Activated CD4-positive, alpha-beta memory T cell treated with anti-CD3 and anti-CD28 coated beads, Interleukin-2, amount 10 ng/mL, durations not matched to agents 7 days and 5 days (primary cell): ENCODE data around the gene NAPSA. TPM values are rescaled to one million over a fixed set of nuclear protein-coding genes. Genes with fewer than 3 reads are reported as not detected.

ENCODE experiments used
- CTCF ChIA-PET: fragments of 350-600 bp; sonication (Branson Sonifier 250); formaldehyde crosslinking; loops from one replicate; lab custom pipeline; 2021; ENCODE audit warnings: antibody characterized with exemption, inconsistent platforms; lab: Charles Lee
- POLR2A ChIA-PET: fragments of 350-600 bp; sonication (Branson Sonifier 250); formaldehyde crosslinking; loops from one replicate; lab custom pipeline; 2021; ENCODE audit warnings: antibody characterized with exemption; lab: Charles Lee
- DNase-seq: peaks from one replicate; pipeline ENCODE4 v3.0.0-alpha.2; 2020
- H3K27ac Mint-ChIP-seq: one replicate; pipeline ENCODE4 v1.8.0; 2021; ENCODE audit warnings: mild to moderate bottlenecking, mixed read lengths
- H3K27me3 Mint-ChIP-seq: one replicate; pipeline ENCODE4 v1.8.0; 2021; ENCODE audit warnings: mixed read lengths
- H3K36me3 Mint-ChIP-seq: one replicate; pipeline ENCODE4 v1.8.0; 2021; ENCODE audit warnings: low read depth, mixed read lengths
- H3K4me1 Mint-ChIP-seq: one replicate; pipeline ENCODE4 v1.8.0; 2021; ENCODE audit warnings: mixed read lengths
- H3K4me3 Mint-ChIP-seq: one replicate; pipeline ENCODE4 v1.8.0; 2021; ENCODE audit warnings: mild to moderate bottlenecking, mixed read lengths
- H3K9me3 Mint-ChIP-seq: one replicate; pipeline ENCODE4 v1.8.0; 2021; ENCODE audit warnings: mixed read lengths
- total RNA-seq, 2 experiments: library from RNA; stranded (reverse); gene quantifications; one replicate each; pipeline ENCODE4 v1.2.3, GENCODE V29; 2021

The NAPSA gene
- total RNA-seq, 2 experiments from 2014 or later: 3.2 to 3.9 TPM

DNA sequence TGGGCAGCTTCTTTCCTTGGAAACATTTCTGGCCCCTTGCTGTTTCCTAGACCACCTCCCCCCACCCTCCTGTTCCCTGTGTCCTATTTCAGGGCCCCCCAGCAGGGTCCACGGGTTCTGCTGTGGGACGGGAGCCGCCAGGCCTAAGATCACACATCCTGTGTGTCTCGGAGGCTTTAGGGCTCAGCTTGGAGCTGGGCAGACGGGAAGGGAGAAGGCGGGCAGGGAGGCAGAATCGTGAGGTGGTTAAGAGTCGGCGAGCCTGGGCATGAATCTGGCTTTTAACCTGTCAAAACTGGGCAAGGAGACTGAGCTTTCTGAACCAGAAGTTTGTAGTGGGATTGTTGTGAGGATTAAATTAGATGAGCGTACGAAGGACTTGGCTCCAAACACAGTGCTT lies 41.1 kb downstream of the NAPSA start:
- no peak overlapping the region for H3K4me3 Mint-ChIP-seq
- H3K27ac Mint-ChIP-seq: no peak overlapping the region
- peaks cover 18% of the 10 kb centered on the region for H3K27me3 Mint-ChIP-seq
- no peaks in the 10 kb centered on the region for H3K9me3 Mint-ChIP-seq
- ChIA-PET POLR2A (no interaction called here), CTCF (interaction anchor here (0.6 kb wide), 1 partner anchor 43 kb away, joined by 3 read pairs; no protein-coding TSS in a partner anchor)
- peaks cover 12% of the 10 kb centered on the region for H3K36me3 Mint-ChIP-seq
- peaks cover 29% of the 10 kb centered on the region for H3K4me1 Mint-ChIP-seq
- no peak for DNase-seq

DNA sequence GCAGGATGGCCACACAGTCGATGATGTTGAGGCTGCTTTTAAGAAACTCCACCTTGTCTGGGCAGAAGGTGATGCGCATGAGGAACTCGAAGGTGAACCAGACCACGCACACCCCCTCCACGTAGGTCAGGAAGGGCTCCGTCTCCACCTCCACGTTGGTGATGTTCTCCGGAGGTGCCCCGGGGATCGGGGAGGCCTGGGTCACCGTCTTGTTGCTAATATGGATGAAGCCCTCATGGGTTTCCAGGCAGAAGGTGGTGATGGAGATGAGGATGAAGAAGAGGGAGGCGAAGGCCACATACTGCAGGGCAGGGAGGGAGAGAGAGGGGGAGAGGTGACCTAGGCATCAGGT lies 41.7 kb downstream of the NAPSA start:
- H3K4me3 Mint-ChIP-seq: no peak overlapping the region
- peaks cover 11% of the 10 kb centered on the region for H3K36me3 Mint-ChIP-seq
- no peak for DNase-seq
- peaks cover 17% of the 10 kb centered on the region for H3K27me3 Mint-ChIP-seq
- POLR2A ChIA-PET: no interaction called here
- H3K27ac Mint-ChIP-seq: no peak overlapping the region
- H3K4me1 Mint-ChIP-seq: peaks cover 27% of the 10 kb centered on the region
- CTCF ChIA-PET: no interaction called here
- H3K9me3 Mint-ChIP-seq: no peaks in the 10 kb centered on the region

DNA sequence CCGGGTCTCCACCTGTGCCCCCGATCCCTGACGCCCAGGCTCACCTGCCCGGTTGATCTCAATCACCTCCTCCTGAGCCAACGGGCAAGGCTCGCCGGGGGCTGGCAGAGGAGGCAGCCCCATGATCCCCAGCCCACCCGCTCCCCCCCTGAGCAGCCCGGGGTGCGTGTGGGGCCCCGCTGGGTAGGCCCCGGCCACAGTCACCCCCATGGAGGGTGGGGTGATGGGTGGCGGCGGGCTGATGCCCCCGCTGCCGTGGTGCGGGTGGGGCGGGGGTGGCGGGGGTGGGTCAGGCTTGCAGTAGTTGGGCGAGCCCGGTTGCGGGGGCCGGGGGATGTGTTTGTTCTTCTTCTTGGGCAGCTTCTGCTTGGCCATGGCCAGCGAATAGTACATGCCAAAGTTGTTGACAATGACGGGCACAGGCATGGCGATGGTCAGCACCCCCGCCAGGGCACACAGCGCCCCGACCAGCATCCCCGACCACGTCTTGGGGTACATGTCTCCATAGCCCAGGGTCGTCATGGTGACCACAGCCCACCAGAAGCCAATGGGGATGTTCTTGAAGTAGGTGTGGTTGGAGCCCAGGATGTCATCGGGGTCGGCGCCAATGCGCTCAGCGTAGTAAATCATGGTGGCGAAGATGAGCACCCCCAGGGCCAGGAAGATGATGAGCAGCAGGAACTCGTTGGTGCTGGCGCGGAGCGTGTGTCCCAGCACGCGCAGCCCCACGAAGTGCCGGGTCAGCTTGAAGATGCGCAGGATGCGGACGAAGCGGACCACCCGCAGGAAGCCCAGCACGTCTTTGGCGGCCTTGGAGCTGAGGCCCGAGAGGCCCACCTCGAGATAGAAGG lies 42.3 kb downstream of the NAPSA start:
- no peaks in the 10 kb centered on the region for H3K9me3 Mint-ChIP-seq
- H3K27ac Mint-ChIP-seq: no peak overlapping the region
- no peak for DNase-seq
- peaks cover 27% of the 10 kb centered on the region for H3K4me1 Mint-ChIP-seq
- ChIA-PET CTCF (no interaction called here), POLR2A (no interaction called here)
- H3K36me3 Mint-ChIP-seq: peaks cover 11% of the 10 kb centered on the region
- no peak overlapping the region for H3K4me3 Mint-ChIP-seq
- H3K27me3 Mint-ChIP-seq: peaks cover 17% of the 10 kb centered on the region

DNA sequence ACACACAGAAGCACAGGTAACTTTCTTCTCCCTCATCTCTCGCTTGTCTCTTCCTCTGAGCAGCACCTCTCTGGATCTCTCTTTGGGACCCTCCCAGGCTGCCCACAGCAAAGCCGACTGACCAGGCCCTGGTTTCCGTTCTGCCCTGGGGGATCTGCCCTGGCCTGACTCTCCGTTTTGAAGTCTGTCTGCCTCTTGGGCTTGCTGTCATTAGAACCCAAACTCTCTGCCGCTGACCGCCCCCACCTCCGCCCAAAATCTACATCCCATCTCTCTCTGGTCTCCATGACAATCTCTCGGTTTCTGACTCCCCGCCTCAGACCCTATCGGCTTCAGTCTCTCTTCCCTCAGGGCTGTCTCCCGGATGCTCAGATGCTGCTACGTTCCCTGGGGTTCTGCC lies 43.2 kb downstream of the NAPSA start:
- no peaks in the 10 kb centered on the region for H3K9me3 Mint-ChIP-seq
- H3K4me1 Mint-ChIP-seq: peaks cover 21% of the 10 kb centered on the region
- no peak overlapping the region for H3K4me3 Mint-ChIP-seq
- no peak for DNase-seq
- H3K27me3 Mint-ChIP-seq: peaks cover 14% of the 10 kb centered on the region
- H3K36me3 Mint-ChIP-seq: peaks cover 5% of the 10 kb centered on the region
- H3K27ac Mint-ChIP-seq: no peak overlapping the region
- POLR2A ChIA-PET: no interaction called here
- CTCF ChIA-PET: no interaction called here

DNA sequence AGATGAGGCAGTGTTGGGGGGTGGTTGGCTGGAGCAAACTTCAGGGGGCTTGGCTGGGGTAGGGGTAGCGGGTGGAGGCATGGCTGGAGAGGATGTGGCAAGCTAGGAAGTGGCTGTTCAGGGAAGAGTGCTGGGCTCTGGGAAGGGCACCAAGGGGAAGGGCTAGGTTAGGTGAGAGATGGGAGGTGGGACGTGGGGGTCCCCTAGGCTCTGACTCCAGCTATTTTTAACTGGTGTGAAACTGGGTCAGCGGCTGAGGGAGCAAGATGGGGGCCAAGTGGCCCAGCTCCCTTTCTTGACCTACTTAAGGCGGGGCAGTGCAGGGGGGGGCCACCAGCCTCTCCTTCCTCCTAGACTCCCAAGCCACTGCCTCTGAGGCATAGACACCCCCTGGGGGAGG lies 43.6 kb downstream of the NAPSA start:
- ChIA-PET POLR2A (no interaction called here), CTCF (no interaction called here)
- H3K27ac Mint-ChIP-seq: no peak overlapping the region
- no peak overlapping the region for H3K4me3 Mint-ChIP-seq
- no peak for DNase-seq
- peaks cover 10% of the 10 kb centered on the region for H3K27me3 Mint-ChIP-seq
- H3K36me3 Mint-ChIP-seq: peaks cover 1% of the 10 kb centered on the region
- H3K9me3 Mint-ChIP-seq: no peaks in the 10 kb centered on the region
- peaks cover 17% of the 10 kb centered on the region for H3K4me1 Mint-ChIP-seq

DNA sequence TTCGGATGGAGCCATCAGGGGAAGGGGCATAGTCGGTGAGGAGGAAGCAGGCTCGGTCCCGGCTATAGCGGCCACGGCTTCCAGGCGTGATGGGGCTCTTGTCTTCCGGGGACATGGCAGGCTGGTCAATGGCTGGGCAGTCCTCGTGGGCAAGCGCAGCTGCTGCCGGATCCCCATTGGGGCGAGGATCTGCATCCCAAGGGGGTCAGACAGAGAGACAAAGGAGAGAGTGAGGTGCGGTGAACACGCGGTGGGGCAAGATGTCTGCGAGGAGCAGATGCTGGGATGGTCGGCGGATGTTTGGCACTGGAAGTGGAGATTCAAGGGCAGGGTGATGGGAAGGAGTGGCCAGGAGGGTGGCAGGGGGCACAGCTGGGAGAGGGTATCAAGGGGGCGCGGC lies 44.8 kb downstream of the NAPSA start:
- DNase-seq: no peak
- Mint-ChIP-seq H3K4me3 (no peak overlapping the region), H3K9me3 (no peaks in the 10 kb centered on the region), H3K27me3 (peaks cover 13% of the 10 kb centered on the region), H3K4me1 (peaks cover 11% of the 10 kb centered on the region), H3K36me3 (no peaks in the 10 kb centered on the region), H3K27ac (no peak overlapping the region)
- POLR2A ChIA-PET: no interaction called here
- CTCF ChIA-PET: no interaction called here

DNA sequence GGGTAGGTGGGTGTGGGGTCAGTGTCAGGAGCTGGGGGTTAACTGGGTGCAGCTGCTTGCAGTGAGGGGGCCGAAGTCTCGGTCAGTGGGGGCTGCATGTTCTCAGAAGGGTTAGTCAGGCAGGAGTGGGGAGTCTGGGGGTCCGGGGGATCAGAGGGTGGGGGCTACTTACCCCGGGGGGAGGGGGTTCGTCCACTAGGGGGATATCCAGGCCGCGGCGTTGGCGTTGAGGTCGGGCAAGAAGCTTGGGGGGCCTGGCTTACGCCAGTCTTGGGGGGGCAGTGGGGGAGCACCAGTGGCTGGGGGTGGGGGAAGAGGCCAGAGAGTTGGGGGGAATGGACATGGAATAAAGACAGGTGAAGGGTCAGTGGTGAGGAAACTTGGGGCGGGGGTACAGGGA lies 45.4 kb downstream of the NAPSA start:
- no peaks in the 10 kb centered on the region for H3K36me3 Mint-ChIP-seq
- CTCF ChIA-PET: no interaction called here
- no peak overlapping the region for H3K27ac Mint-ChIP-seq
- H3K4me3 Mint-ChIP-seq: no peak overlapping the region
- DNase-seq: no peak
- POLR2A ChIA-PET: no interaction called here
- no peaks in the 10 kb centered on the region for H3K9me3 Mint-ChIP-seq
- peaks cover 14% of the 10 kb centered on the region for H3K27me3 Mint-ChIP-seq
- peaks cover 11% of the 10 kb centered on the region for H3K4me1 Mint-ChIP-seq

DNA sequence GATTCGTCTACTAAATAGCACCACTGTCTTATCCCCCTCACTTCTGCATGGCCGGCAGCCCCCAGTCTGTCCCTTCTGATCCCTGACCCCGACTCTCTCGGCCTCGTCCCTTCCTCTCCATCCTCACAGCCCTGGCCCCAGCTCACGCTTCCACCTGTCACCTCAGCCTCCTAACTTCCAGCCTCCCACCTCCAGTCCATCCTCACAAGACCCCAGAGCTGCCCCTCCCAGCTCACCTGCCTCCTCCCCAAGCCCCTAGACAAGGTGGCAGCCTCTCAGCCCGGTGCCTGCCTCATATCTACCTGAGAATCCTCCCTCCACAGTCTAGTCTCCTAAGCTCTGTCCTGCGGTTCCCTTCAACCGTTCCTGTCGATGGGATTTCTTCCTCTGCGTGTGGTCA lies 46.3 kb downstream of the NAPSA start:
- DNase-seq: no peak
- Mint-ChIP-seq H3K27me3 (peaks cover 20% of the 10 kb centered on the region), H3K4me3 (no peak overlapping the region), H3K27ac (no peak overlapping the region), H3K36me3 (no peaks in the 10 kb centered on the region), H3K9me3 (no peaks in the 10 kb centered on the region), H3K4me1 (peaks cover 7% of the 10 kb centered on the region)
- POLR2A ChIA-PET: no interaction called here
- CTCF ChIA-PET: no interaction called here

DNA sequence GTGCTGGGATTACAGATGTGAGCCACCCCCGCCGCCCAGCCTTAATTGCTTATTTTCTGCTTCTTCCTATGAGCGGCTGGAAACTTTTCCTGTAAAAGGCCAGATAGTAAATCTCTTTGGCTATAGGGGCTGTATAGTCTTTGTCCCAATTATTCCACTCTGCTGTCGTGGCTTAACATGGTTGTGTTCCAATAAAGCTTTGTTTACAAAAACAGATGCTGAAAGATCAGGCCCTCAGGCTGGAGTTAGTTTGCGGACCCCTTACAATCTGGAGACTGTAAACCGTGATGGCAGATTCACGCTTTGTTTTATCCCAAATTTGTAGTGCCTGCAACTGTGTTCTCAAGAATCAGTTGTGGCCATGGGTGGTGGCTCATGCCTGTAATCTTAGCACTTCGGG lies 47.0 kb downstream of the NAPSA start:
- Mint-ChIP-seq H3K4me3 (no peak overlapping the region), H3K4me1 (peaks cover 9% of the 10 kb centered on the region), H3K9me3 (no peaks in the 10 kb centered on the region), H3K27me3 (peaks cover 27% of the 10 kb centered on the region), H3K27ac (no peak overlapping the region), H3K36me3 (no peaks in the 10 kb centered on the region)
- ChIA-PET POLR2A (no interaction called here), CTCF (no interaction called here)
- no peak for DNase-seq

DNA sequence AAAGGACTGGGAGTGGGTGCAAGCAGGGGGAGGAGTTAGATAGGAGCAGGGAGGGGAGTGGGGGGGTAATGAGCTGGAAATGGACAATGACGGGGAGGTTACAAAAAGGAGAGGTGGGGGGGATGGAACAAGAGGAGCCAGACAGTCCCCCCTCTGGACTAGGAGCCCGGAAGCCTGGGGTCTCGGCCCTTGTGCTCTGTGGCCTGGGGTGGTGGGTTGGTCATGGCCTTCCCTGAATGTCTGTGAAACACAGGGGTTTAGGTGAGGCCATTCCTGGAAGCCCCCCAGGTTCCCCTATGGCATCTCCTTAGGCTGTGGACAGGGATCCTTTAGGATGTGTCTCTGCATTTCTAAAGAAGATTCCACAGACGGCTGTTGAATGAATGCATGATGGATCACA lies 48.3 kb downstream of the NAPSA start:
- peaks cover 38% of the 10 kb centered on the region for H3K27me3 Mint-ChIP-seq
- CTCF ChIA-PET: no interaction called here
- no peaks in the 10 kb centered on the region for H3K9me3 Mint-ChIP-seq
- peaks cover 9% of the 10 kb centered on the region for H3K4me1 Mint-ChIP-seq
- no peaks in the 10 kb centered on the region for H3K36me3 Mint-ChIP-seq
- no peak for DNase-seq
- H3K4me3 Mint-ChIP-seq: no peak overlapping the region
- POLR2A ChIA-PET: interaction anchor here (1.3 kb wide), 1 partner anchor 12 kb away, joined by 4 read pairs; the partner anchor contains the start of gene KCNC3
- no peak overlapping the region for H3K27ac Mint-ChIP-seq

DNA sequence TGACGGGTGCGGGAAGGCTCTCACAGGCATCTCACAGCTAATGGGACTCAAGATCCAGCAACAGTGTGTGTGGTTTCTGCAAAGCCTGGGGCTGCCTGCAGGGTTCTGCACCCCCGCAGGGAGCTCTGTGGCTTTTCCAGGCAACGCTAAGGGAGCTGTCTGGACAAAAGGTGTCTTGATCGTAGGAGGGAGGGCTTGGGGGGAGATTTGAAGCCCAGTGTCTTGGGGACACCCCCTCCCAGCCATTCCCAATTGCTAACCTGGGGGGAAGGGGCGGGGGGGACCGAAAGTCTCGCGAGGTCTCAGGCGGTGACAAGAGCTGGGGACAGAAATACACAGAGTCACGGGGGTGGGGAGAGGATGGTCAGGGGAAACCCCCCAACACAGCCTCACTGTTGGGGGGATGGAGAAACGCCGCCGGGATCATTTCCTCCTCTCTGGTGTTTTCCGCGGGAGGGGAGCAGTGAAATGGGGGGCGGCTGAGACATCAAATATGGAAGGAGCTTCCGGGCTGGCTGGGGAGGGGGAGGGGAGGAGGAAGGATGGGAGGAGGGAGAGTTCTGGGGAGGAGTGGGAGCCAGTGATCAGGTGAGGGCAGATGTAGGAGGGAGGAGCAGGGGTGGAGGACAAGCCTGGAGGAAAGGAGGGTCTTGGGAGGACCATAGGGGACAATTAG lies 49.5 kb downstream of the NAPSA start:
- no peak overlapping the region for H3K27ac Mint-ChIP-seq
- ChIA-PET POLR2A (interaction anchor here (1.3 kb wide), 1 partner anchor 13 kb away, joined by 4 read pairs; the partner anchor contains the start of gene KCNC3), CTCF (interaction anchor here (1.4 kb wide), 1 partner anchor 12 kb away, joined by 3 read pairs; no protein-coding TSS in a partner anchor)
- no peaks in the 10 kb centered on the region for H3K36me3 Mint-ChIP-seq
- H3K4me3 Mint-ChIP-seq: peak overlapping the region; percentile 30
- DNase-seq: no peak
- peaks cover 44% of the 10 kb centered on the region for H3K27me3 Mint-ChIP-seq
- peaks cover 9% of the 10 kb centered on the region for H3K4me1 Mint-ChIP-seq
- H3K9me3 Mint-ChIP-seq: no peaks in the 10 kb centered on the region

DNA sequence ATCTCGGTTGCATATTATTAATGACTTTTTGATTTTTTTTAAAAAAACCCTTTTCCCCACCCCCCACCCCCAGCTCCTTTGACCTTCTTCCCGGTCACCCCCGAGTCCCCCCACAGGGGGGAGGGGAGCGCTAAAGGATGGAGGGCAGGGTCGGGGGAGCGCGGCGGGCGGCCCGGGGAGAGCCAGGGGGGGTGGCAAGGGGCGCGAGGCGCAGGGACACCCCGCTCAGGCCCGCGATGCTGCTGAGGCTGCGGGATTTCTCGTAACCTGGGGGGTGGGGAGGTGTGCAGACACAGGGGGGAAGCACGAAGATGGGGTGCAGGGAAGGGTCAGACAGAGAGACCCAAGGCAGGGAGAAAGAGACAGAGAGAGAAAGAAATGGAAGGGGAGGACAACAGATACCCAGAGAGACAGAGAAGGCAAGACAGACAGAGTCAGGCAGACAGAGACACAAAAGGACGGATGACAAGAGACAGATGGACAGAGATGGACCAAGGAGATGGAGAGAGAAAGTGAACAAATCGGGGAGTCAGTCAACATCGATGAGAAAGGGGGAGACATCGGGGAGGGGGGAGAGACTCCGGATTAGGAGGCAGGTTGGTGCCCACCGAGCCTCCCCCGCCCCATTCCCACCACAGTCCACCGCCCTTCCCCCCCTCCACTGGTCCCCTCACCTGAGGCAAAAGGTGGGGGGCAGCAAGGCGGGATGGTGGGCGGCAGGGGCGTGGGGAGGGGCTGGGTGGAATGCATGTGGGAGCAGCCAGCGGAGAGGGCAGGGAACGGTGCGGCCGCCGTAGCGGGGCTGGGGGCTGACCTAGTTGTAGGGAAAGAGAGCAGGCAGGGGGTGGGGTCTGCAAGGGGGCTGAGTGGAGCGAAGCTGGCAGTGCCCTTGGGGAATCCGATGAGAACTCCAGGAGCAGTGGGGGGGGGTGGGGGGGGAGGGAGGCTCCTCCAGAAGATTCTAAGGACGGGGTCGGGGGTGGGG lies 50.4 kb downstream of the NAPSA start:
- Mint-ChIP-seq H3K4me1 (peaks cover 9% of the 10 kb centered on the region), H3K27me3 (peaks cover 53% of the 10 kb centered on the region), H3K36me3 (no peaks in the 10 kb centered on the region), H3K27ac (no peak overlapping the region), H3K9me3 (no peaks in the 10 kb centered on the region), H3K4me3 (no peak overlapping the region)
- ChIA-PET CTCF (interaction anchor here (1.4 kb wide), 1 partner anchor 13 kb away, joined by 3 read pairs; no protein-coding TSS in a partner anchor), POLR2A (no interaction called here)
- DNase-seq: no peak
